HG03575 (cell line): ENCODE results near the gene DNAH5.

Experiments used
- ATAC-seq: cut with Tn5 transposase; IDR thresholded peaks from one replicate; pipeline ENCODE4 v1.9.1; 2021; ENCODE audit not compliant: unreplicated experiment, insufficient number of reproducible peaks, low FRiP score; ENCODE audit errors: extremely low read depth

DNAH5 gene

GRCh38 chr5:13658761-13659160, 285.7 kb downstream of the DNAH5 start:
- ATAC-seq: no peak

- no peak for ATAC-seq
Observed at GRCh38 chr5:13658152-13658551, 286.3 kb downstream of the DNAH5 start.

GRCh38 chr5:13653709-13654108, 290.8 kb downstream of the DNAH5 start:
- no peak for ATAC-seq

GRCh38 chr5:13649656-13650055, 294.8 kb downstream of the DNAH5 start:
- ATAC-seq: no peak

GRCh38 chr5:13648822-13649221, 295.7 kb downstream of the DNAH5 start:
- ATAC-seq: no peak

- no peak for ATAC-seq
Observed at GRCh38 chr5:13643734-13644133, 300.8 kb downstream of the DNAH5 start.

- ATAC-seq: no peak
Observed at GRCh38 chr5:13643196-13643595, 301.3 kb downstream of the DNAH5 start.
